ACHN (cell line): ENCODE data around the gene SLX4IP.
"Not testable (repeated sequence)": the region's sequence is repeated elsewhere in the genome, so short reads cannot be mapped to it uniquely, and the experiment has no call there.

Experiments used
- DNase-seq: peaks from one replicate; pipeline ENCODE4 v3.0.0-alpha.2; 2015
- in situ Hi-C: cut with HindIII; loops from 2 replicates; pipeline ENCODE4 v1.10.0; 2017; ENCODE audit warnings: low sequenced_read_pairs, low pct_ligation_motif_present, low pct_unique_long_range_greater_than_20kb

The SLX4IP gene

GRCh38 chr20:10604865-10605440 lies 169.8 kb downstream of the SLX4IP start:
- DNase-seq: no peak
- in situ Hi-C loops: no loop called here

DNA sequence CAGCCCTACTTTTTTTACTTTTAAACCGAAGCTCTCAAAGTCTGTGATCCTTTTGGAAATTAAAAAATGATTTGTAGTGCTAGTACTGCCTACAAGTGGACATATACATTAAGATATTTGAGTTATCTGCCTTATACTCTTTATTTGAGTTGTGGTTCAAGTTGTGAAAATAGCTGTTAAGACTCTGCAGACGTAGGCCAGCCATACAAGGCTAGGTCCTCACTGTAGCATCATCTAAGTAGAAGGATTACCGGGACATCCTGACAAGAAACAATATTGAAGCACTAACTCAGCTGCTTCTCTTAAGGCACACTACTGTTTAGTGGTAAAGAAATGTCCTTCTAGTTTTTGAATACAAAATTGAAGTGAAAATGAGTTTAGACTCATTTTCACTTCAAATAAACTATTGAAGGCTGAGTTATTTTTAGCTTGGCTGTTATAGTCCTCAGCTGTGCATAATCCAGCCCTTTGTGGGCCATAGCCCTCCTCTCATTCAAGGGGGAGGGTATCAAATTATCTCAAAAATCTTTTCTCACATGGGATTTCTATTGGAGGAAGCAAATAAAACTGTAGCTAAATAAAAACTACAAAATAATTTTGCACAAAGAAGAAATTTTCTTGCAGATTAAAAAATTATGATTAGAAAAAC lies 170.6 kb downstream of the SLX4IP start:
- in situ Hi-C loops: no loop called here

DNA sequence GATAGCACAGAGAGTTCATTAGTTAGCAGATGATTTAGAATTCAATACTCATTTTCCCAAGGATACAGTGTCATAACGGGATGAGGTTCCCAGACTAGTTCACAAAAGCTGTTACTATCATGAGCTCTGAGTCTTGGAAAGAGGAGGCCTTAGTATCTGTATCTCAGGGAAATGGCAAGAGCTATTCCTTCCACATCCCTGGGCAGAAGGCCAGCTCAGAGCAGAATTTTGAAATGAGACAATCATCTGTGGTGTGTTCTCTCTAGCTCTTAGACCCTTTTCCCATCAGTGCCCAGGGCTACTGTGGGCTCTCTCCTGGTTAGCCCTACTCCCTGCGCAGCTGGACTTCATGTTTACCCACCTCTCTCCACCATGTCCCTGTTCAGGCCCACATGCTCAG lies 174.2 kb downstream of the SLX4IP start:
- in situ Hi-C loops: no loop called here
- no peak for DNase-seq

More for the DNA sequence above, 170.6 kb downstream of the SLX4IP start:
- DNase-seq: no peak

DNA sequence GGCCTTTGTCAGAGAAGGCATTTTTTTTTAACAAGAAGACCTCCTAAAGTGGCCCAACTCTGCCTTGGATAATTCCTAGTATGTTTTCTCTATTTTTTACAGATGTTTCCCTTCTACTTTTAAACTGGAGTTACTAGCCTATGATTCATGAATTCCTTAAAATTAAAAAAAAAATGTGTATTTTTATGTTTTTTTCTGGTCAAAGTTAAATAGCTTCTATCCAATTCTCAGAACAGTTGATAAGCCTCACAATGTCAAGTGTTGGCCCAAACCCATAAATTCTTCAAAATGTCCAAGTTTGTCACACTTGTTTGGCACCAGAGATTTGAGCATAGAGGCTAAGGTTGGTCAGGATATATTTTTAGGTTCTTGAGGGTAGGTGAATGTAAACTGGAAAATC lies 174.7 kb downstream of the SLX4IP start:
- DNase-seq: no peak
- in situ Hi-C loops: no loop called here

DNA sequence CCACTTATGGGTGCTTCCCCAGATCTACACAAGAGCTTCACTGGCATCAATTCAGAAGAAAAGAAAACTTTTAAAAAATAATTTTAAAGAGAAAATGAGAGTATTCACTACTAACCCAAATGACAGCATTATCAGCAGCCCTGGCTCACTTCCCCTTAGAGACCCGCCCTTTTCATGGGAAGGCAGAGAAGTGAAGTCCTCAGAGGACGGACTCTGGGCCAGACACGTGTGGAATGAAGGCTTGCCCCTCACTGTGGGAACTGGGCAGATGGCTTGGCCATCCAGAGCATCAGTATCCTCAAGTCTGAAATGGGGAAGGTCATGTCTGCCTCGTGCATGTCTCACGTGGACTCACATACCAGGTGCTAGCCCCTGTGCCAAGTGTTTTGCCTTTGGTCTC lies 175.1 kb downstream of the SLX4IP start:
- in situ Hi-C loops: no loop called here

DNA sequence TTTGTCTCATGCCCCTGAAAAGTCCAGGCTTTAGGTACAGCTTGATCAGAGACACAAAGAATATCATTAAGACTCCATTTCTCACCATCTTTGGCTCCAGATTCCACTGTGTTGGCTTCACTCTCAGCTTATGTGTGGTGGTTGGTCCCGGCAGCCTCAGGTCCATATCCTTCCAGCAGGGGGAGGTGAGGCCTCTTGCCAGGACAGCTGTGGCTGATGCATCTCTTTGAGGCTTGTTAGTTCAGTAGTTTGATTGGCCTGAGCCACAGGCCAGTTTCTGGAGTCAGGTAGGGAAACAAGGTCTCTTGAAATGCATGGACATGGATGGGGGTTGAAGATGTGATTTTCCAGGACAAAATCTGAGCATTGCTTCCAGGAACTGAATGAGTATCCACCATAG lies 176.3 kb downstream of the SLX4IP start:
- peak; percentile 23 for DNase-seq
- in situ Hi-C loops: no loop called here

More for the DNA sequence above, 175.1 kb downstream of the SLX4IP start:
- DNase-seq: no peak

GRCh38 chr20:10613426-10613825 lies 178.3 kb downstream of the SLX4IP start:
- DNase-seq, in situ Hi-C loops: not testable (repeated sequence)

DNA sequence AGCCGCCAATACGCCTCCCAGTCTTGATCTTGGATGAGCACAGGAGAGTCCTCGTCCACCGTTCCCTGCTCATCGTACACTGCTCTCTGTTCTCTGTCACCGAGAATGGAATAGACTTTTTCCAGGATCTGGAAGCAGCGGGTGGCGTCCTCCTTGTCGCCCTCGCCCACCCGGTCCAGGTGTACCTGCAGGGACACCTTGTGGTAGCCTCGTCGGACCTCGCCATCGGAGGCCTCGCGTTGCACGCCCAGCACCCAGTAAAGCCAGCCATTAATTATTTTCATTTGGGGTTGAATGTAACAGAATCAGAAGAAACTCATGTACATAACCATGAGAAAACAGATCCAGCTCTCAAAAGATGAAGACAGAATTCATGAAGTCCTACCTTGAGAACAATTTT lies 178.8 kb downstream of the SLX4IP start:
- in situ Hi-C loops: no loop called here
- DNase-seq: no peak

DNA sequence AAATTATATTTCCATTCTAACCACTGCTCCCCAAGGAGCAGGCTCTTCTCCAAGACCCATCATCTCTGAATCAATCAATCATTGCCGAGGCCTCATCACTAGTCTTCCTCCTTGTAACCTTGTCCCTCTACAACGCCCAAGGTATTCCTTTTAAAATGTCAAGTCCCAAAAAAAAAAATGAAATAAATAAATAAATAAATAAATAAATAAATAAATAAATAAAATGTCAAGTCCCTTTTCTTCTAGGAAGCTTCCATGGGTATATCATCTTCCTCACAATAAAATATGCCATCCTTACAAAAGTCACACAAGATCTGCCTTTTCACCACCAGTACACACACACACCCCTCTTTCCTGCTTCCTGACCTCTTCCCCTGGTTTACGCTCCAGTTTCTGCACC lies 181.1 kb downstream of the SLX4IP start:
- DNase-seq: no peak
- in situ Hi-C loops: no loop called here

- DNase-seq, in situ Hi-C loops: not testable (repeated sequence)
These were observed 182.5 kb downstream of the SLX4IP start for GRCh38 chr20:10617549-10618133.

DNA sequence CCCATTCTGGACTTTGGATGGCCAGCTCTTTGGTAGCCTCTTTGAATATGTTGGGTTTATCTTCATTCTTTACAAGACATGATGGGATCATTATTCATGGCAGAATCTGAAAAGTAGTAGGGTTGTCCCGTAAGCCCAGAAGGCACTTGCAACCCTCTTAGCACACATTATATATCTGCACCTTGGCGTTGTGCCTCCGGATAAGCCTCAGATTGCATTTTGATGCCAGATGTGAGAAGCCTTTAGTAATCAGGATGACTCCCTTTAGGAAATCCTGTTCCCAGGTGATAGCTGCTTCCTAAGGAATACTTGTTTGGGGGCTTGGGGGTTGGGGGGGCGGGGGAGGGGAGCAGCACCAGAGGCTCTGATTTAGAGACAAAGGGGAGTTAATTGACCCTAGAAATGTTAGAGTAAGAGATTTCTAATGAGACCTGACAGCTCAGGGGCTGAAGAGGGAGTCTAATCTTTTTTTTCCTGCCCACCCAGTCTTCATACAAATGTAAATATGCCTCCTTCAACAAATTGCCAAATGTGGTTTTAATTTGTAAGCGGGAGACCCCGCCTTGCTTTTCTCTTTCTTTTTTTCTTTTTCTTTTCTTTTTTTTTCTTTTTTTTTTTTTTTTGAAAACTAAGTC lies 183.6 kb downstream of the SLX4IP start:
- DNase-seq: no peak

GRCh38 chr20:10619427-10619826 lies 184.3 kb downstream of the SLX4IP start:
- DNase-seq: no peak
- in situ Hi-C loops: no loop called here

More for the DNA sequence above, 183.6 kb downstream of the SLX4IP start:
- in situ Hi-C loops: no loop called here

DNA sequence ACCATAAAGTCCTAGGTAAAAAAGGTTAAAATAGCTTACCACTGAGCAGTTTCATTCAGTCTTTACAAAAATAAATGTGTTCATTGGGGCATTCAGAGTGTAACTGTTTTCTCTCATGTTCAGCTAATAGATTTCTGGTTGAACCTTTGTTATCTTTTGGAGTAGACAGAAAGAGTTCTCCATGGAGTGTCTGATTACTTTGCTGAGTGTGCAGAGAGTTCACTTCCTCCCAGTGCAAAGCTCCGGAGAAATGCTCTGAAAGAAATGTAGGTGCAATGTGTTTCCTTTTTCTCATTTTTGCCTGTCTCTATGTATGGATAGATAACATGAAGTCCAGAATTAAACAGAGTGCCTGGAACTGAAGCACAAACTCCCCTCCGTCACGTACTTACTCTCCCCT lies 186.0 kb downstream of the SLX4IP start:
- DNase-seq: no peak
- in situ Hi-C loops: no loop called here

GRCh38 chr20:10622657-10623418 lies 187.7 kb downstream of the SLX4IP start:
- DNase-seq: no peak
- in situ Hi-C loops: no loop called here

DNA sequence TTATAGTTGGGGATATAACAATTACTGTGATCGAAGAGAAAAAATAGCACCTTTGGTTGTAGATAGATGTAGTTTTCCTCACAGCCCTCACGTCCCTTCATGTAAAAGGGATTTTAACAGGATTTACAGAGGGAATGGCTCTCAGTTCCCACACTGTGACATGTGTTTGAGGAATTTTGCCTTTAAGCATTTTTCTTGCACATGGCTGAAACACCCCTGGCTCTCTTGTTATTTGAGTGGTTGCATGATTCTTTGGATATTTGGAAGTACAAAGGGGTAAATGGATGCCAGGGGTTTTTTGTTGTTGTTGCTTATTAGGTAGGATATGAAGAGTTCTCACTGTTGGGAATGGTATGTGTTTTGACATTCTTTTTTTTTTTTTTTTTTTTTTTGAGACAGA lies 190.5 kb downstream of the SLX4IP start:
- DNase-seq: no peak
- in situ Hi-C loops: no loop called here

DNA sequence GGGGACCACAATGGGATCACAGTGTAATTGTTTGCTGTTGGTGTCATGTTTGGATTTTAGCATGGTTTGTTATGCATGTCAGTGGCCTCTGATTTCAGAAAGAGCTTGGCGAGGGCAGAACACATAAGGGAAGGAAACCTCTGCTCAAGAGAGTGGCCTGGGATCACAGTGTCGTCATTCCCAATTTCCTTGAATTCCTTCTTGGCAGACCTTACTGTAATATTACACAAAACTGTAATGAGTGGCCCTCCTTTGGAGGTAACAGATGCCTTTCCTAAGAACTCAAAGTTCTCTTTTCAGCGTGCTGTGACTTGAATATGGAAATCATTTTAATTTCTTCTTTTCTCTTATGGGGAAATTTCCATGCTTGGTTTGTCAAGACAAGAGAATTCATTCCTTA lies 191.8 kb downstream of the SLX4IP start:
- no peak for DNase-seq
- in situ Hi-C loops: no loop called here

DNA sequence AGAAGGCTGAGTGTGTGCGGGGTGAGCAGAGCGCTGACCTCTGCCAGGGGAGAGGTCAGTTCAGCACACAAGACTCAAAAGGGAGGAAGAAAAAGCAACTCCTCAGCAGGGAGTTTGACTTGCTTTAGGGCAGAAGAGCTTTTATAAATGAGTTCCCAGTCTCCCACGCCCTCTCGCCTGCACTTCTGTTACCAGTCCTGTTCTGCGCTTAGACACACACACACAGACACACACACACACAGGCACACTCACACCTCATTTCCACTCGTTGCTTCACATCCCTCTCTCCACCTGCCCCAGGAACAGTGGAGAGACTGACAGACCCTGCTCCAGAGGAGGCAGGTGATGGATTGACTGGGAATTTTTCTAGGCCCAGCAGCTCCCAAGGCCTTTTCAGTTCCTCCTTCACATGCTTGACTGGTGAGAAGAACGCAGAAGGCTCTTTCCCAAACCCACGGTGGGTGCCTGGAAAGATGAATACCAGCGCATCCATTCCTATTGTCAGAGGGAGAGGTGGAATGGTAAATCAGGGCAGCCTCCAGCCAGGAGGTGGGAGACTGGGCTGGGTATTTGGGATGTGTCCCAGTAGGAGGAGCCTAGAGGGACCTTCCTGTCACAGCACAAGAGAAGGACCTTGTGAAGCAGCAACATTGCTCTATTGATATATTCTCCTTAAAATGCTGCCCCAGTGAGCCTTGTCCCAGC lies 195.0 kb downstream of the SLX4IP start:
- no peak for DNase-seq
- in situ Hi-C loops: no loop called here

DNA sequence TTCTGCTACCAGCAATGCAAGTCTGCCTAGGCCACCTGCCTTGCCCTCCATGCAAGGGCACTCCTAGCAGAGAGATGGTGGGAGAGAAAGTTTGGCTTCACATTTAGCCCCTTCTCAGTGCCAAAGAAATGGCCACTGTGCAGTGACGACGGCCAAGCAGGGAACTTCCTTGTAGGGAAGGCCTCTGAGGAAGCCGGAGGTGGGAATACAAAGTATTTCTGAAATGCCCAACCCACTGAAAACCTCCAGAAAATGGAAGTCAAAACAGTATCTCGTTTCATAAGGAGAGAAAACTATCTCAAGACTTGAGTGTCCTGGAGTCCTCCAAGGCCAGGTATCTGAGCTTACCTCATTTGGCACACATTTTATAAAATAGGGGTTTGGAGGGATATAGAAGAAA lies 196.0 kb downstream of the SLX4IP start:
- in situ Hi-C loops: no loop called here
- no peak for DNase-seq
